Measurements from ENCODE around the gene DDT.
"Not testable (repeated sequence)": the region's sequence is repeated elsewhere in the genome, so short reads cannot be mapped to it uniquely, and the experiment has no call there.

GRCh38 chr22:23940166-23940565, 34.1 kb downstream of the DDT start:
- TF ChIP-seq POLR2A, POLR2AphosphoS5, TAF1, SPI1 (IDR thresholded peaks at IDR 0.05; ENCODE audit: low read depth, low read length): not testable (repeated sequence)
